NCI-H82 treated with DMSO at 0.1 percent for 48 hours (cell line): ENCODE measurements around the gene GORASP1.
A peak's percentile ranks its signal among the peaks of the same experiment; 100 is the strongest.

Experiments
- DNase-seq: peaks from one replicate; lab custom pipeline; 2025; ENCODE audit not compliant: unreplicated experiment; lab: John Stamatoyannopoulos, UW

The GORASP1 gene

DNA sequence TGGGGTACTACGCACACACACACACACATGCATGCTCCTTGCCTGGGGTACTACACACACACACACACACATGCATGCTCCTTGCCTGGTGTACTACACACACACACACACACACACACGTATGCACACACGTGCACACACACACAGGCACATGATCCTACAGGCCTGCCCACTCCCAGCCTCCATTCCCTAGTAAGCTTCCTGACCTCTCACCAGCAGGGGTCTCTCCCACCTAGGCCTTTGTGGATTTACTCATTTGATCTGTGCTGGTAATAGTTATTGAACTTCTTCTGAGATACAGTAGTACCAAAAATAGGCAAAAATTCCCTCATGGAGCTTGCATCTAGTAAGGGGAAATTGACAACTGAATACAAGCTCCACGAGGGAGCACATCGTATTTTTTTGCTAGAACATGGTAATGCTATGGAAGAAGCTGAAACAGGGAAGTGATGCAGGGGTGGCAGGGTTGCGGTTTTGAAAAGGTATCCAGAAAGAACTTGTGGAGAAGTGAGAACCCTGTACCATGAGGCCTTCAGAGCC lies 19.2 kb upstream of the GORASP1 start:
- DNase-seq, result peak; percentile 34

DNA sequence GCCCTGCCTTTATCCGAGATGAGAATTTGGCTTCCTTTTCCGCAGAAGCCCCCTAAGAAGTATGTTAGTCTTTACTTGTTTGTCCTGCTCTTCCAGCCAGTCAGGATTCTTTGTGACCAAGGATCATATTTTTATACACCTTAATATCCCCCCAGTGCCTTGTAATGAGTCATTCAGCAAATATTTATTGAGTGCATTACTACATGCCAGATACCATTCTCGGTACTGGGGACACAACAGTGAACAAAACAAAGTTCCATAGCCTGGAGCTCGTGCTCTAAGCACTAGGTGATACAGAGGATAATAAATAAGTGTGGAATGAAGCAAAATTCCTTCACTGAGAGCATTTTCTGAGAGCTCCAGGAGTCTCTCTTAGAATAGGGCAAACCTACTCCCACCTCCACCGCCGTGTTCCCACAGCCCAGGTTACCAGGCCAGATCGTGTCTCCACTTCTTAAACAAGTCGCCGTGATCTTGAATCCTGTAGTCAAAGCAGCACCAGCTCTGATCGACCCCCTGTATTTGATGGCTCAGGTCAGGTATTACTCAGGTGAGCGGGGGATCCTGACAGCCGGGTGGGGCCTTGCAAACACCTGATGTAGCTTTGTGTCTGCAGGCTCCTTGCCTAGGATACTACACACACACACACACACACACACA lies 18.5 kb upstream of the GORASP1 start:
- no peak for DNase-seq

DNA sequence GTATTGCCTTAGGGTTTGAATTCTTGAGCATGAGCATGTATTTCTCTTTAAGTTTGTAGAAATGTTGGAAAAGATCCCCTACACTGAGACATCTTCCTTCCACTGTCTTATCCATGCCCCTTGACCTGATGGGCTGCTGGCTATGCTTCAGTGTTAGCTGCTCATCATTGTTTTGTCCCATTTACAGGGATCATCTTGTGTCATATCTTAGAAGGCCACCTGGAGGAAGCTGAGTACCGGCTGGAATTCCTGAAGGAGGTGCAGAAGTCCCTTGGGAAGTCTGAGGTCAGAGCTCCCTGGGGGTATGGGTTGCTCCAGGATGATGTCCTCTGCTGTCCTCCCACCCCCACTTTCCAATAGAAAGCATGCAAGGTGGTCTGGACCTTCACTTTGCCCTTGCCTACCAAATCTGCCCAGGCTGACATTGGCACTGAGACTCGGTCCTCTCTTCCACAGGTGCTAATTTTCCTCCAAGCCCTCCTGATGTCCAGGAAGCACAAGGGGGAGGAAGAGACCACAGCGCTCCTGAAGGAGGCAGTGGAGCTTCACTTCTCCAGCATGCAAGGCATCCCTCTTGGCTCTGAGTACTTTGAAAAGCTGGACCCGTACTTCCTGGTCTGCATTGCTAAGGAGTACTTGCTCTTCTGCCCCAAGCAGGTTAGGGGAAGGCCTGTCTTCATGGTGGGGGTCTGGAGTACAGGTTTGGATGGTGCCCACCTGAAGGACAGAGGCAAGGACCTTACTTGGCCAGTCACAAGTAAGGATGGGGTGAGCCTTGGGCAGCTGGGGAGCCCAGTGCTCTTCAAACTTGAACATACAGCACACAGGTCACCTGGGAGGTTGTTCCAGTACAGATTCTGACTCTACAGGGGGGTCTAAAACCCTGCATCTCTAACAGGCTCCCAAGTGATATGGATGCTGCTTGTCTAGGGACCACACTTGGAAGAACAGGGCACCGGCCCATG lies 17.7 kb upstream of the GORASP1 start:
- DNase-seq, result no peak

DNA sequence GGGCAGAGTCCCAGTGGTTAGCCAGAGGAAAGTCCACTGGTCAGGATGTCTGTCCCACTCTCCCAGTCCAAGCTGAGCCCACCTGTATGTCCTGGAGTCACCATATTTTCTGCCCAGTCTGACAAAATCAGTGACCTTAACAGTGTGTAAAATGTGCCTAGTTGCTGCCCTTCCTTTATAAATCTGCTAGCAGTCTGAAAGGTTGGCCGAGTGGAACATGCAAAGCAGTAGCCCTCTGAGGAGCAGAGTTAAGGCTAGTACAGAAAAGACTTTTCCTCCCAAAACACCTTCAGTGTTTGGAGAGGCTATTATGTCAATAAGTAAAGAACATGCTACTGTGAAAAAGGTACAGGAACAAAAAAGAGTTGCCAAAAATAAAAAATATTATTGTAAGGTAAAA lies 15.4 kb upstream of the GORASP1 start:
- no peak for DNase-seq

DNA sequence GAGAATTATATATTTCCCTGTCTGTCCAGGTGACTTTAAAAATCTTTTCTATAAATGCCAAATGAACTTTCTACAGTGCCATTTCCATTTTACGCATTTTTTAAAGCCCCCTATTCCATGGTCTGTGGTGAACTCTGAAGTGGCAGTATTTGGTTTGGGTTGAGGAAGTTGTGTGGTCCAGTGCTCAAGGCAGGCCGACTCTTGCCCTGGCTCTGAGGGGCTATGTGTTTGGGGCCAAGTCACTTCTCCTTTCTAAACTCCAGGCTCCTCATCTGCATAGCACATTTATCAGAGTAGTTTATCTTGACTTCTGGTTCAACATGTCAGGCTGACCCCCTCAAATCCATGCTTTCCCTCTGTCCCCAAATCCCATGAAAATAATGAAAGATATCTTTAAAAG lies 14.2 kb upstream of the GORASP1 start:
- no peak for DNase-seq

DNA sequence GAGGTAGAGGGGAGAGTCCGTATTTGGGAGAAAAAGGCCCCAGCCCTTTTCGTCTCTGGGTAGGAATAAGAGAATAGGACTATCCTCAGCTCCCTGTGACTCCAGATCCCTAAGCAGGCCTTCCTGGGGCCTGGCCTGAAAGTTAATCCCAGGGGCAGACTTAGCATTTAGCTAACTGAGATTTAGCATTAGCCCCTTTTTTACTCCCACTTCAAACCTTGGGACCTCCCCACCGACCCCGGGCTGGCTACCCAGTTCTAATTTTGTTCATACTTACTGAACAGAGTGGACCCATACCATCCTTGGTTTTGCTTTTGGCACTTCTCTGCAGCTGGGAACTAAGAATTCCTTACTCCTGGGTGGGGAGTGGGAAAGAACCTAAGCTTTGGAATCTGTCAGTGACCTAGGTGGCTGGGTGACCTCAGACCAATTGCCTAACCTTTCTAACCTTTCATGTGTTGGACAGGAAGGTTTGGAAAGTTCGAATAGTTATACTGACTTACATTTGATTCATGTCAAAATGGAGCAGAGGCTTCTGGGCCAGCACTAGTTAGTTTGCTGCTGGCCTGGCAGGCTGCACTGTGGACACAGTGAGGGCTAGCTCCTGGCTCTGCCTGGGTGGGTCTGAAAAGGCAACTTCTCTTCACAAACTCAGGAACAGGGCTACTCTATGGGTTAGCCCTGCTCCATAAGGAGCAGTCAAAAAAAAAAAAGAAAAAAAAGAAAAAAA lies 11.7 kb upstream of the GORASP1 start:
- DNase-seq, result no peak

DNA sequence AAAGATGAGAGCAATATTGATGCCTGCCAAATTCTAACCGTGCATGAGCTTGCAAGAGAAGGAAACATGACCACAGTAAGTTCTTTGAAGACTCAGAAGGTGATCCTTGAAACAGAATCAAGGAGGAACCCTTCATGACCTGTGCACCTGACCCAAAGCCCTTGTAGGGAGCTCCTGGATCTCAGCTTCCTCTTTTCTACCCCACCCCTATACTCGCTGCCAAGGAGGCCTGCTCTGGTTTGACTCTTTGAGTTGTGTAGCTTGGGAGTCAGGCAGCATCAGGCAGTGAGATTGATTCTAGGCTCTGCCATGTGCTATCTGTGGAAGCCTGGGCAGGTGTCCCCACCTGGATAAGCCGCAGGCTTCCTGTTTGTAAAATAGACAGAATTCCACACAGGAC lies 10.7 kb upstream of the GORASP1 start:
- DNase-seq, result no peak

DNA sequence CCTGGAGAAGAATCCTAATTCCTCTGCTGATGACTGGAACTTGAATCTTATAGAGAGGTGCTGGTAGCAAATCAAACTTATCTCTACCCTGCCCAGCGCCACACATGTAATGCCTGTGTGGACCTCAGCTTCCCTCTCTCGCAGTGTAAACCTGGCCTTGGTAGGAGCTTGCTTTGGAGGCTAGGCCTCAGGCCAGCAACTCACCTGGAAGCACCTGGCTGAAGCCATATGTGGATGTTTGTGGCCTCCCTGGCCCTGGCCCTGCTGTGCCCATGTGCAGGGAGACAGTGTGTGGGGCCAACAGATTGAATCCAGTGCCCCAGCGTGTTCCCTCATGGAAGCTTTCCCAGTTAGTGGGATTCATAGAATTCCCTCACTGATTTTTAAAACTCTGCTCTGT lies 8.4 kb upstream of the GORASP1 start:
- DNase-seq, result no peak

DNA sequence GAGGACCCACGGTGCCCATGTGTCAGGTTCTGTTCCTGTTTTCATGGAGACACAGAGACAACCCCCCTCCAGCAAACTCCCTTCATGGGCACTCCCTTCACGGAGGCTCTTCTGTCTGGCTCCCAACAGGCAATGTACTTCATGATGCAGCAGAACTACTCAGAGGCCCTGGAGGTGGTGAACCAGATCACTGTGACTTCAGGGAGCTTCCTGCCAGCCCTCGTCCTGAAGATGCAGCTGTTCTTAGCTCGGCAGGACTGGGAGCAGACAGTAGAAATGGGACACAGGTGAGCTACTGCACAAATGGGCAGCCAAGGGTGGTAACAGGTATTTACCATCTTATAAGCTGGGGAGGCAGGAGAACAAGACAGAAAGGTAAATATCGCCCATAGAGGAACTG lies 7.0 kb upstream of the GORASP1 start:
- no peak for DNase-seq

DNA sequence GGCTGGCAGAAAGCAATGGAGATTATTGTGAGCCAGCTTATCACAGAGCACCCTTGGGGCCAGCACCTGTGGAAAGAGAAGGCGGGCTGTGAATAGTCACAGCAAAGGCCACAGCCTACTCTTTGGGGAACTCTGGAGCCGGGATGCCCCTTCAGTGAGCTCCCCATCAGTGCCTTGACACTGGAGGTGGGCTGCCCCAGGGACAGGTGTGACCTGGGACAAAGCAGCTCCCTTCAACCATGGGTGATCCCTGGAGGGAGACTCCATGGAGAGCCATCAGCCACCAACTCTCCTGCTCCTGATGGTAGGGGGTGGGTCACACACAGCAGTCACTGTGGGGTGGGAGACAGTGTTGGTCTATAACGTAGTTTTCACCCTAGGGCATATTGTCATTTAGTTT lies 5.9 kb upstream of the GORASP1 start:
- no peak for DNase-seq

DNA sequence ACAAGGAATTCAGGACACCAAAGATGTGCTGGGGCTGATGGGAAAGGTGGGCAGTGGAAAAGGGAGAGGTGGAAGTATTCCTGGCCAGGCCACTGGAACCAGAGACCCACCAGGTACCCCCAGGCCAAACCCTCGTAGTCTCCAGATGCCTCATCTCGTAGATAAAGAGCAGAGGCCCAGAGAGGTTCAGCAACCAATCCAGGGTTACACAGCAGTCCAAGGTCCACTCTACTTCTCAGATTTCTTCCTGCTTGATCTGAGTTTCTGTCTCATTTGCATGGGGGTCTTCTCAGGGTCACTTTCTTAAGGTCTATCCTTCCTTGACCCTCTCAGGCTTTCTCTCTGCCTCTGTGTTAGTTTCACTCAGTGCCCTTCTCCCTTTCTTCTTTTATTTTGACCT lies 5.1 kb upstream of the GORASP1 start:
- no peak for DNase-seq

DNA sequence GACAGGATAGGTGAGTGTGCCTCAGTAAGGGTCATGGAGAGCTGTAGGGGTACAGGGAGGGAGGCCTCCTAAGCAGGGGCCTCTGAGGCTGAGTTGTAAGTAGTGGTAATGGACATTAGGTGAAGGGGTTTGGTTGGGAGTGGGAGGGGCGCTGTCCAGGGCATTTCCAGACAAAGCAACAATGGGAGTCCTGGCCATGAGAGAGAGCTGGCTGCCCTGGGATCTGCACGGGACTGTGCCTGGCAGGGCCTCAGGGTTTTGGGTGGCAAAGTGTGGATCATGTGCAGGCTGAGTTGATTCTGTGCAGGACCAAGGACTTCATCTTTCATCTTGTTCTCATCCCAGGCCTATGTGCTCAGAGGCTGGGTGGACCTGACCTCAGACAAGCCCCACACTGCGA lies 4.7 kb upstream of the GORASP1 start:
- DNase-seq, result no peak

DNA sequence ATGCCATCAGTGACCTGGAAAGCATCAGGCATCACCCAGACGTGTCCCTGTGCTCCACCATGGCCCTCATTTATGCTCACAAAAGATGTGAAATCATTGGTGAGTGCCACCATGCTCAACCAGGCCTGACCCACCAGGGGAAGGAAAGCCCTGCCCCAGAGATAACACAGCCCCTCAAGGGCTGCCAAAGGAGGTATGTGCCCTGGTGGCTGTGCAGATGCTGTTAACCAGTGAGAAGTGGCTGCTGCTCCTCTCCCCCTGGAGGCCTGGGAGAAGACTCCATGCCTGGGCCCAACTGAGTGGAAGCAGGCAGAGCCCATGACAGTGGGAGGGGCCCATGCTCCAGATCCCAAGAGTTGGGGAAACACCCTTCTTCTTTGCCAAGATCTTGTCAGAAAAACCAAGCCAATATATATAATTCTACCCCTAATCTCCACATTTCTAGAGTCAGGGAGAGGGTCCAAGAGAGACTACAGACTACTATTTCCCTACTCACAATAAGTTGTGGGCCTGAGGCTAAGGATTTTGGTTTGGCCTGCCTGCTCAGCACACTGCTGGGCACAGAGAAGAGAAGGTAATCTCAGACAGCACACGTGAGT lies 2.7 kb upstream of the GORASP1 start:
- DNase-seq, result no peak

DNA sequence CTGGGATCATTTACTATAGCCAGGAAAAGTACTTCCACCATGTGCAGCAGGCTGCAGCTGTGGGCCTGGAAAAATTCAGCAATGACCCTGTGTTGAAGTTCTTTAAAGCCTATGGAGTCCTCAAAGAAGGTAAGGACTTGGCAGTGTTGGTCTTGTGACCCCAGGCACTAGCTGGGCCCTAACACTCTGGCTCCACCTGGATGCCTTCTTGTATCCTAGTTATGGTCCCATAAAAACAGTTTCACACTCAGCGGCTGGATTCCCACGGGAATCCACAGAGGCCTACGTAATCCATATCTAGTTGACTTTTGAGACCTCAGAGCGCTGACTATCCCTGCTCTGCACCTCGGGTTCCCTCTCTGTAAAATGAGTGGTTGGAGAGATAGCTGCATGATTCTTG lies 1.7 kb upstream of the GORASP1 start:
- DNase-seq, result no peak

DNA sequence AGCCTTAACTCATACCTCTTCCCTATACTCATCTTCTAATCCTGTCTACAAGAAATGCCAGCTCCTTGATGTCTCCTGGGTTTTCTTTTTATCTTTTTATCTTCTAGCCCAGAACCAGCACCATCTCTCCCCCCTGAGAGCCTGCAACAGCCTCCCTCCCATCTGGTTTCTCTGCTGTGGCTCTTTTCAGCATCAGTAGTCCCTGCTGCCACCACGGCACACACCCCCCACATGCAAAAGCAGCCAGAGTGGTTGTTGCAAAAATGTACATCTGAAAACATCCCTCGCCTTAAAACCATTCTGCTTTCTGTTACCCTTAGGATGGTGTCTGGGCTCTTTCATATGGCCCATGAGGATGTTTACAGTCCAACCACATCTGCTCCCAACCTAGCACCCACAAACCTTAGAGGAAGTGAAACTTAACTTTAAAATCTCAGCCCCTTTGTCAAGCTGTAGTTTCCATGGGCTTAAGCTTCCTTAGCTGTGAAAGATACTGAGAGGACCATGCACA lies 828 bp upstream of the GORASP1 start:
- no peak for DNase-seq

DNA sequence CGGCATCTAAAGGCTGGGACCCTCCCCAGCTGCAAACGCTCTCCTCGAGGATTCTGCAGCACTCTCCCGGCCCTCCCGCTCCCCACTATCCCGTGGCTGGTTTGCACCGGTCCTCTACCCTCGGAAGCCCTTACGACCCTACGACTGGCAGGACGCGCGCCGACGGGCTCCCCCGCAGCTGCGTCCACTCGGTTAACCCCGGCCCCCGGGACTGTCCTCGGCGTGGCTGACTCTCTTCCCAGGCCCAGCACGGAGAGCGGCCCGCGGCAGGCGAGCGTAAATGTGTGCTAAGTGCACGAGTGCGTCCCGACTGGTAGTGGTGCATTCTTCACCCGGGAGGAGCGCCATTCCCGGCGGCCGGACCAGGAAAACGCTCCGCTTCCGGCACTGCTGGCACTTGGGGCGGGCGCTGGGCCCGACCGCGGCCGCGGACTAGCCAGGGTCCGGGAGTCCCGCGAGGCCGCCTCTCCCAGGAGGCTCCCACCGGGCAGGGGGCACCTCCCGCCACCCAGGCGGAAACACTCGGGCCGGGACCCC lies 508 bp downstream of the GORASP1 start:
- DNase-seq, result no peak

DNA sequence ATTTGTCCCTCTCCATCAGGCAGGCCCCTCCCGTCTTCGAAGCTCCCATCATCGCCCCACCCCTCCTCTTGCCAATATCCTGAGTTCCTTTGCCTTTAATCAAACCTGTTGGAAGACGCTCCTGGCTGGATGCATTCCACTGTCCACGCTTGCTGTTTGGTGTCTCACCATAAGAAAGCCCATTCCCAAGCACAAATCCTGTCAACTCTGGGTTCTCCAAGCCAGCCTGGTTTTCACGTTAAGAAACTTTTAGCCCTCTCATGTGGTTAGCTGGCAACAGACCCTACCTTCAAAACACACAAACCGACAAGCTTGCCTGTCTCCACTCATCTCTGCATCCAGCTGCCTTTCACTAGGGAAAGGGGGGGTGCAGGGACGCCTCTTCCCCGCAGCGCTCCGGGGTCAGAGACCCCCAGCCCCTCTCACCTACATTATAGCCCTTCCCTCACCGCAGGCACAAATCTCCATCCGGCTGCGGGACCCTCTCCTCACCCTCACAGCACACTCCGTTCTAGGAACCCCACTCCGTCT lies 1.1 kb downstream of the GORASP1 start:
- no peak for DNase-seq

DNA sequence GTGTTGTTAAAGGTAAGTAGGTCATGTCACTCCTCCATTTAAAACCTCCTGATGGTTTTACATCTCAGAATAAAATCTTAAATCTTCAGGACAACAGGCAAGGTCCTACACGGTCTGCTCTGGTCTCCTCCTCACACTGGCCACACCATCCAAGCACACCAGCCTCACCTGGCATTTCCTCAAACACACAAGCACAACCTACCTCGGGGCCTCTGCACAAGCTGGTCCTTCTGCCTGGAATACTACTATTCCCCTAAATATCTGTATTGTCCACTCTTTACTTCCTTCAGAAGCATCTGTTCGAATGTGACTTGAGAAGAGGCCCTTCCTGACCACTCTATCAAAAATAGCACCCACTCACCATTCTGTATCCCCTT lies 1.8 kb downstream of the GORASP1 start:
- no peak for DNase-seq

DNA sequence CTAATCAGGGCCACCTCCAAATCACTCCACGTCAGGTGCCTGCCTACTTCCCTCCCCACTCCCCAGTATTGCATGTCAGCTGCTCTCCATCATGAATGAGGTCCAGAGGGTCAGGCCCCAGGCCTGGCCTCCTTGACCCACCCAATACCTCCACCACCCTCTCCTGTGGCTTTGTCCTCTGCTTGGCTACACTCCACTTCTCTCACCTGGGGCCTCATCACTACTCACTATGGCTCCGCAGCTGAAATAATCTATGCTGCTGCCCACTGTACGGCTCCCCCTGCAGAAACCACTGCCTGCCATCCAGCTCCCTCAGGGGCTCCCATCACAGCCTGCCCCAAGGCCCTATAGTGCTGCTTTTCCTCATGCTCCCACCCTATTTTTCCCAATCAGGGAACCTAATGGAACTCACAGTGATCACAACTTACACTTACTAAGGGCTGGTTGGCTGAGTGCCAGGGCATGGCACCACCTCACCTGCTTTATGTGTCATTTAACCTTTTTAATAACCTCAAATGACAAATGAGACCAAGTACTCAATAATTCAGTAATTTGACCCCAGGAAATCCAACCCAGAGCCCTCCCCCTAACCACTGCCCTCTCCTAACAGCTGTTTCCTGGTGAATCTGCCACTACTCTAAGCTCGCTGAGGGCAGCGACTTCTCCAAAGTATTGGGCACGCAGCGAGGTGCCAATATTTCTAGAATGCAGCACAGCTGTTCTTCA lies 2.3 kb downstream of the GORASP1 start:
- DNase-seq, result no peak
